Limb (tissue), 2 donors: ENCODE measurements around the gene PMFBP1.
"Not testable (repeated sequence)": the region's sequence is repeated elsewhere in the genome, so short reads cannot be mapped to it uniquely, and the experiment has no call there.

Experiments
- DNase-seq, 2 donors: peaks; one replicate each; pipeline ENCODE4 v3.0.0-alpha.2; 2016; ENCODE audit errors: extremely low spot score in 2 of 2

The PMFBP1 gene

GRCh38 chr16:72108353-72109102 lies 63.4 kb downstream of the PMFBP1 start:
- no peak for DNase-seq

- no peak for DNase-seq
Observed at GRCh38 chr16:72107371-72107770, 64.6 kb downstream of the PMFBP1 start.

GRCh38 chr16:72105978-72106377 lies 66.0 kb downstream of the PMFBP1 start:
- DNase-seq: no peak

DNA sequence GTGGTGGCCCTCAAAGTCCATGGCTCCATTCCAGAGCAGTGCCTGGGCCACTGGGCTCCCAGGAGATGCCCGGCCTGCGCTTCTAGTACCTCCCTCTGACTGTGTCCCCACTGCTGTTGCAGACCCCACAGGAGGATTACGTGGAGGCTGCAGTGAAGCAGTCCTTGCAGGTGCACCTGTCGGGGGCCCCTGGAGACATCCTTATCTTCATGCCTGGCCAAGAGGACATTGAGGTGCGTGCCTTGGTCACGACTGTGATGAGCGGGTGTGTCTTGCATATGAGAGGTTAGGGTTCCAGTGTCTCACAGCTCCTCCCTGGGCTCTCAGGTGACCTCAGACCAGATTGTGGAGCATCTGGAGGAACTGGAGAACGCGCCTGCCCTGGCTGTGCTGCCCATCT lies 67.0 kb downstream of the PMFBP1 start:
- DNase-seq: no peak

DNA sequence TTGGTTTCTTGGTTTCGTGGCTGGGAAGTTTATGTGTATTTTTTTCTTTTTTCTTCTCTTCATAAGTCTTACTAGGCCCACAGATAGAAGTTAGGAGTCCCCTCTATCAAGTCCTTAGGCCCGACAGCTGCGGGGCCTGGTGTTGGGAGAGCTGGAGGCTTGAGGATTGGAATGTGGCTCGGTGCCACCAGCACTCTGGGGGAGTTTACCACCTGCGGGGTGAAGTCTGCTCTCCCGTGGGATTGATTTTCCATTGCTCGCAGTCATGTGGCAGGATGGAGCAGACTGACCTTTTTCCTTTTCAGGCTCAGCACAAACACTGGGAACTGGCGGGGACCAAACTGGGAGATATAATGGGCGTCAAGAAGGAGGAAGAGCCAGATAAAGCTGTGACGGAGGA lies 70.8 kb downstream of the PMFBP1 start:
- no peak for DNase-seq

DNA sequence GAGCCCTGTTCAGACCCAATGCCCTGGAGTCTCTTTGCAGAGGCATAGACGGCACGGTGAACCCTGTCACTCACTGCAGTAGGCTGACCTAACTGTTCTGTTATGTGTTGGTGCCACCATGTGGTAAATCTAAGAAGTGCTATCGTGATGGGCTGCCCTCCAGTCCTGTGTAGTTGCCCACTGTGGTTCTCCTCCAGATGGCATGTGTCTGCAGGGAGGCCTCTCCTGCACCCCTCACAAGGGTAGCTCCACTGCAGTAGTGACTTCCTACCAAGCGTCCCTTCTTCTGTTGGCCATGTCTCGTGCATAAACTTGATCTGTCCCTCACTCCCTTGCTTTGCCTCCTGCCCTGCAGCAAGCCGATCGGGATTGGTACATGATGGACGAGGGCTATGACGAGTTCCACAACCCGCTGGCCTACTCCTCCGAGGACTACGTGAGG lies 72.6 kb downstream of the PMFBP1 start:
- DNase-seq: peak; percentile 9 to 47

DNA sequence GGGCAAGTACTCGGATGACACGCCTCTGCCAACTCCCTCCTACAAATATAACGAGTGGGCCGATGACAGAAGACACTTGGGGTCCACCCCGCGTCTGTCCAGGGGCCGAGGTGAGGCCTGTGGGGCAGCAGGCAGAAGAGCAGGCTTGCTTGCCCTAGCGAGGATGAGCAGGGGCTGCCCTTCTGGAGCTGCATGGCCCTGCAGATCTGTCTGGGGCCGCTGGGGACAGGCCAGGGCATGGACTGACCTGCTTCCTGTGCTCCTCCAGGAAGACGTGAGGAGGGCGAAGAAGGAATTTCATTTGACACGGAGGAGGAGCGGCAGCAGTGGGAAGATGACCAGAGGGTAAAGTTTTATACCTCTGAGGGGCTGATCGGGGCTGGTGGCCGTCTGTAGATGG lies 73.0 kb downstream of the PMFBP1 start:
- no peak for DNase-seq

DNA sequence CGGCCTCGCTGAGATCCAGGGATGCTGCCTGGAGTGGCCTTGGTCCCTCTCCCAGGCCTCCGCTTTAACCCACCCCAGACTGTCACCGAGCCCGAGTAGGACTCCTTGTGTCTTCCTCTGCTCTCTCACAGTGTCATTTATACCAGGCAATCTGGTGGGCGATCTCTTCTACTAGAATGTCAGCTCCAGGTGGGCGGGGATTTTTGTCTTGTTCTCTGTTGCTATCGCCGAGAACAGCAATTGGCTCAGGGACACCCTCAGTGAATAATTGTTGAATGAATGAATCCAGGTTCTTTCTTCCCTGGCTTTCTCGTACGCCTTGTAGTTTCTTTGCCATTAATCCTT lies 77.7 kb downstream of the PMFBP1 start:
- DNase-seq: no peak

DNA sequence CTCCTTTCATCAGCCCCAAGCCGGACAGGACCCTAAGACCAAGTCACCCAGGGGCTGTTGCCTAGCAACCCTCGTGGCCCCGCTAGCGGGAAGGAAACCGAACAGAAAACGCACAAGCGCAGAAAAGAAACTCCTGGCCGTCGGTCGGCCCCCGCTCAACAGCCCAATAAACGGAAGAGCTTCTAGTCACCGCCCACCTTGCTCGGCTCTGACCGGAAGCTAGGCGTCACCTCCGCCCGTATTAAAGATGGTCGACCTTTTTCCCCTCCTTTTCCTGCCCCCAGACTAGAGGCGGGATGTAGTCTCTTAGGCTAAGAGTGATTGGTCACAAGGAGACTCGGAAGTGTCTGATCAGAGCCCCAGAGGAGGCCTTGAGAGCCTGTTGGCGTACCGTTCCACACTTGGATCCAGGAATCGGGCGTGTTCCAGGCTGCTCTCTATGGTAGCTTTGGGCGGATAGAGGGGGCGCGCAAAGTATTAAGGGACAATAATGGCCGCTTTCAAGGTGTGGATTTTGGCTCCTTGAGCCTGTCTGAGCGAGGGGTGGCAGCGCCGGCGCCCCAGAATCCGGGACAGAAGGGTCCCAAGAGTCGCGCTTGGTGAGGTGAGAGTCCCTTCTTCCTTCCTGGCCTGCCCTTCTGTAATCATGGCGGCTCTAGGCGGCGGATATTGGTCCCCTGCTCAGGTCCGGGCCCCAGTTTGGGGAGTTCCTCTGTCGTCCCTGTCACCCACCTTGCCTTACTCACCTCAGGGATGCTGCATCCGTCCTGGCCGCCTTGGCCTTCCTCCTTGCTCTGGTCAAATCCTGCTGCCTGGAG lies 78.3 kb downstream of the PMFBP1 start, which contains the start of the genes DHX38 and TXNL4B:
DHX38 (plus strand) TSS at position 400 of the 818 bp plus-strand sequence. CDS start 2,311 bp downstream, outside the sequence.
TXNL4B (minus strand) TSS at position 173 of the 818 bp plus-strand sequence. CDS start 2,871 bp downstream, outside the sequence.
- DNase-seq: peak; percentile 94 to 100

DNA sequence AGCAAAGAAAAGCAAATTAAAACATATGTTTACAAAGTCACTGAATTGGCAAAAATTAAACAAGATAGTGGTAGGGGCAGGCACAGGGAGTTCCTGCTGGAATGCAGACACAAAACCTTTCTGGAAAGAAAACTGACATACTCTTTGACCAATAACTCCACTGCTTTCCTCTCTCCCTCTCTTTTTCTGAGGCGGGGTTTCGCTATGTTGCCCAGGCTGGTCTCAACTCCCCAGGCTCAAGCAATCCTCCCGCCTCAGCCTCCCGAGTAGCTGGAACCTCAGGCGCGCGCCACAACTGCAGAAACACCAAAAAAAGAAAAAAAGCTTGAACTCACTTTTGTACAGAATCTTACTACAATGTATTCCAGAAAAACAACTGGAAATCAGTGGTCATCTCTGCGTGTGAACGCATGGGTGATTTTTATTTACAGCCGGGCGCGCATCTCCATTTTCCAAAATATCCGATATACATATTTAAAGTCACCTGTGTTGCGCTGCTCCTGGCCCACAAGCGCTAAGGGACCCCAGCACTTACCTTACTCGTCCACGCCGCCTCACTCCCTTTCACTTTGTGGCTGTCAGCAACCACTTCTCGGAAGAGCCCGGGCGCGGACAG lies 79.0 kb downstream of the PMFBP1 start:
- DNase-seq: peak in 1 of 2 donors; percentile 21

- no peak for DNase-seq
Observed at GRCh38 chr16:72091217-72091616, 80.7 kb downstream of the PMFBP1 start.

DNA sequence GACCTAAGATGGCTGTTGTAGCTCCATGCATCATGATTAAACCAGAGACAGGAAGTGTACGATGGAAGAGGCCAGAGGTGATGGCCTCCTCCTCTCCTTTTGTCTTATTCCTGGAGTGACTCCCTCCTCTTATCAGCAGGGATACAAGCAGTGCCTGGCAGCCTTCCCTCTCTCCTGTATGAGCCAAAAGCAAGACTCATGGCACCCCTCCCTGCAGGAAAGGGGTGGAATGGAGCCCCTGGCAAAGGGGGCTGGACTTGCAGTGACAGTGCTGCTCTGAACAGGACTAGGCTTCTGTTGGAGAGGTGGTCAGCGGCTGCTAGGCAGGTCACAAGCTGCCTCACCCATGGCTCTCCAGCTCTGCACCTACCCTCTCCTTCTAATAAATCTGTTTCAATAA lies 87.0 kb downstream of the PMFBP1 start:
- DNase-seq: no peak

DNA sequence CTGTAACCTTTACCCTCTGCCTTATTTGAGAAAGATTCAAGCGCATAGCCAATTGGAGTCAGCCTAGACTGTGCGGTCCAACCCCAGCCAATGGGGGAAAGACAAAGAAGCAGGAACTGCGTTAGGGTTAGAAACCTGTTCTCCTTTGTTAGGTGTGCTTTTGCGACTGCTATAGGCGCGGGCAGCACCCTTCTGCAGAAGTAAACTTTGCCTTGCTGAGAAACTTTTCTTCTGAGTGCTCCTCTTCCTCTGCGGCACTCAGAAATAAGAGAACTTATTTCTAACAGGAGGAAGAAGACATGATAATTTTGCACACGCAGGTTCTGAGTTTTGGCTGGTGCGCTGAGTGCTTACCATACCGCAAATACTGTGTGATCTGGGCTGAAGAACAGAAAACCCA lies 87.5 kb downstream of the PMFBP1 start:
- no peak for DNase-seq

DNA sequence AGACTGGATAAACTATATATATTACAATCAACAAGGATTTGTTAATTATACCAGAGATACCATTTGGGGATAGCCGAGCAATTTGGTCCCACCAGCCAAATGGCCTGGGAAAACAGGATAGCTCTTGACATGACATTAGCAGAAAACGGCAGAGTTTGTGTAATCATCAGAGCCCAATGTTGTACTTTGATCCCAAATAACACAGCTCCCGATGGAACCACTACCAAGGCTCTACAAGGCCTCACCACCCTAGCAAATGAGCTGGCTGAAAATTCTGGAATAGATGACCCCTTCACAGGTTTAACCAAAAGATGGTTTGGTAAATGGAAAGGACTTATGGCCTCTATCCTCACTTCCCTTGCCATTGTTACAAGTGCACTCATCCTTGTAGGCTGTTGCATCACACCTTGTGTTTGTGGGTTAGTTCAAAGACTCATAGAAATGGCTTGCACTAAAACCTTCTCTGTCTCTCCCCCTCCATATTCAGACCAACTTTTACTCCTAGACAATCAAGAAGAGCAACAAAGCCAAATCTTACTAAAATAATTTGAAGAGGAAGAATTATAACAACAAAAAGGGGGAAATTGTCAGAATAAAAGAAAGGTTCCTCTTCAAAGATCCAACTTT lies 88.1 kb downstream of the PMFBP1 start:
- DNase-seq: no peak

GRCh38 chr16:72076991-72077706 lies 94.8 kb downstream of the PMFBP1 start:
- DNase-seq: not testable (repeated sequence)

DNA sequence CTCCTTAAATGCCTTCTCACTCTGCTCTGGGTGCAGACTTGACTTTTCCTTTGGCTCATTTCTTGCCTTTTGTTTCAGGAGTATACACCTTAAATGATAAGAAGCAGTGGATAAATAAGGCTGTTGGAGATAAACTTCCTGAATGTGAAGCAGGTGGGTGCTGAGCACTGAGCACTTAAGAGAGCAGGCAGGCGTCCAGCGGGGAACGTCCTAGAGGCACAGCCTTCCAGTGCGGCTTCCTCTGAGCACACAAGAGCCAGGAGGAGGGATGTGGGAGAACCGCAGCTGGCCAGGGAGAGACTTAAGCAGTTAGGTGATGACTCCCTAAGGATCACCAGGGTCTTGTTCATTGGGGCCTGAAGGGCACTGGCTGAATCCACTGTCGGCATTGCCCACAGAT lies 96.9 kb downstream of the PMFBP1 start:
- DNase-seq: not testable (repeated sequence)

GRCh38 chr16:72073560-72074230 lies 98.3 kb downstream of the PMFBP1 start:
- no peak for DNase-seq

DNA sequence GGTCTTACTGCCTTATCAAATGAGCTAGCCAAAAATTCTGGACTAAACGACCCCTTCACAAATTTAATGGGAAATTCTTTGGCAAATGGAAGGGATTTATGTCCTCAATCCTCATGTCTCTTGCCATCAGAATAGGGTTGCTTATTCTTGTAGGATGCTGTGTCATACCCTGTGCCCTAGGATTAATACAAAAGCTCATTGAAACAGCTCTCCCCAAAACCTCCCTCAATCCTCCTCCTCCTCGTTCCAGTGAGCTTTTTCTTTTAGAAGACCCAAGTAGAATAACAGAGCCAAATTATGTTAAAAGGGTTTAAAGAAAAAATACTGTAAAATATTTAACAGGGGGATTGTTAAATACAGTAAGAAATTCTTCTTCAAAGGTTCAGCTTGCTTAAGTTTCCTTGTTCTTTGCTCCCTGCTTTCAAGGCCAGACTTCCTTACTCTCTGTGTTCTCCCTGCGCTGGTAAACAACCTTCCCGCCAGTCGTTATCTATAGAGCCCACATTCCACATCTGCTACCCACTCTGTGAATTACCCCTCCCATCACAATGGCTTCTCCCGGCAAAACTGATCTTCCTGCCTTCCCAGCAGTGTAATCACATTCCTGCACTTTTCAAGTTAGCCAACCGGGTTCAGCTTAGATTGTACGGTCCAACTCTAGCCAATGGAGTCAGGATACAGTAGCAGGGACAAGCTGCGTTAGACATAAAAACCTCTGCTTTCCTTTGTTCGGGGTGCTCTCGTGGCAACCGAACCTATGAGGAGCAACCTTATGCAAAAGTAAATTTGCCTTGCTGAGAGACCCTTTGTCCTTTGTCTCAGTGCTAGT lies 99.2 kb downstream of the PMFBP1 start:
- DNase-seq: no peak
